HG03066 (cell line): Measurements from ENCODE around the gene RAB20.

Experiments
- ATAC-seq: cut with Tn5 transposase; IDR thresholded peaks from one replicate; pipeline ENCODE4 v1.9.1; 2021; ENCODE audit warnings: low read depth; ENCODE audit not compliant: unreplicated experiment

Gene RAB20

GRCh38 chr13:110556224-110556606 lies 5.3 kb downstream of the RAB20 start:
- ATAC-seq: no peak

GRCh38 chr13:110555601-110556223 lies 5.8 kb downstream of the RAB20 start:
- no peak for ATAC-seq

- no peak for ATAC-seq
Measured at GRCh38 chr13:110554946-110555345, 6.6 kb downstream of the RAB20 start.

- no peak for ATAC-seq
Measured at GRCh38 chr13:110554227-110554836, 7.2 kb downstream of the RAB20 start.

- ATAC-seq: no peak
Measured at GRCh38 chr13:110553417-110553816, 8.1 kb downstream of the RAB20 start.

- ATAC-seq: no peak
Measured at GRCh38 chr13:110552767-110553166, 8.8 kb downstream of the RAB20 start.

GRCh38 chr13:110551284-110551683 lies 10.2 kb downstream of the RAB20 start:
- ATAC-seq: no peak

GRCh38 chr13:110549795-110550160 lies 11.7 kb downstream of the RAB20 start:
- ATAC-seq: no peak

- no peak for ATAC-seq
Measured at GRCh38 chr13:110548891-110549794, 12.4 kb downstream of the RAB20 start.

GRCh38 chr13:110546926-110547325 lies 14.6 kb downstream of the RAB20 start:
- ATAC-seq: no peak

GRCh38 chr13:110546378-110546777 lies 15.1 kb downstream of the RAB20 start:
- no peak for ATAC-seq

GRCh38 chr13:110542169-110542796 lies 19.2 kb downstream of the RAB20 start:
- ATAC-seq: no peak

GRCh38 chr13:110541526-110541920 lies 20.0 kb downstream of the RAB20 start:
- ATAC-seq: no peak

- ATAC-seq: no peak
Measured at GRCh38 chr13:110540871-110541525, 20.5 kb downstream of the RAB20 start.

GRCh38 chr13:110539894-110540293 lies 21.6 kb downstream of the RAB20 start:
- no peak for ATAC-seq

- ATAC-seq: no peak
Measured at GRCh38 chr13:110538632-110539031, 22.9 kb downstream of the RAB20 start.

- ATAC-seq: no peak
Measured at GRCh38 chr13:110536006-110536693, 25.4 kb downstream of the RAB20 start.

GRCh38 chr13:110535526-110535925 lies 26.0 kb downstream of the RAB20 start:
- ATAC-seq: no peak

- no peak for ATAC-seq
Measured at GRCh38 chr13:110533771-110534670, 27.5 kb downstream of the RAB20 start.
